ENCODE data around the gene PARVA. TPM values are rescaled to one million over a fixed set of nuclear protein-coding genes. Genes with fewer than 3 reads are reported as not detected.

PARVA gene
- total RNA-seq, 1 experiment from 2014 or later, result 10.4 TPM

GRCh38 chr11:12531681-12532080, 154.3 kb downstream of the PARVA start (continued):
- TF ChIP-seq RORB (CRISPR knock-in tag; IDR thresholded peaks at IDR 0.05) (no peak), PRDM15 (CRISPR knock-in tag; IDR thresholded peaks at IDR 0.05) (no peak), NR3C1 (CRISPR knock-in tag; conservative IDR thresholded peaks at IDR 0.05; ENCODE audit: low read depth) (no peak), IRF1 (CRISPR knock-in tag; IDR thresholded peaks at IDR 0.05) (no peak), NFATC4 (CRISPR knock-in tag; IDR thresholded peaks at IDR 0.05) (no peak), ETV6 (CRISPR knock-in tag; IDR thresholded peaks at IDR 0.05) (no peak), ARID4B (CRISPR knock-in tag; IDR thresholded peaks at IDR 0.05; ENCODE audit: borderline replicate concordance) (no peak), ATF1 (CRISPR knock-in tag; IDR thresholded peaks at IDR 0.05) (no peak)

GRCh38 chr11:12532580-12532979, 155.2 kb downstream of the PARVA start:
- TF ChIP-seq ZNF425 (CRISPR knock-in tag; conservative IDR thresholded peaks at IDR 0.05) (no peak), PREB (CRISPR knock-in tag; IDR thresholded peaks at IDR 0.05; ENCODE audit: borderline replicate concordance) (no peak), SP1 (CRISPR knock-in tag; conservative IDR thresholded peaks at IDR 0.05) (no peak)
- POLR2A ChIA-PET, result no interaction called here
- CTCF ChIA-PET, result no interaction called here

GRCh38 chr11:12534549-12534948, 157.2 kb downstream of the PARVA start:
- CTCF ChIA-PET, result interaction anchor here (1.9 kb wide), 1 partner anchor 379 kb away, joined by 4 read pairs; no protein-coding TSS in a partner anchor
- Mint-ChIP-seq H3K36me3 (no peaks in the 10 kb centered on the region), H3K4me1 (no peaks in the 10 kb centered on the region), H3K9me3 (peaks cover 5% of the 10 kb centered on the region; the same call in 1 of the 2 replicates), H3K4me3 (no peak overlapping the region), H3K27me3 (ENCODE audit: low read depth) (no peaks in the 10 kb centered on the region; the same call in 1 of the 2 replicates), H3K27ac (no peak overlapping the region)
- POLR2A ChIA-PET, result no interaction called here
- no peak for ATAC-seq
- DNase-seq (ENCODE audit: low spot score), result no peak
- TF ChIP-seq FOXP4 (CRISPR knock-in tag; IDR thresholded peaks at IDR 0.05), result no peak
- TF ChIP-seq RORB (CRISPR knock-in tag; IDR thresholded peaks at IDR 0.05), result no peak
- no peak for TF ChIP-seq ZNF425 (CRISPR knock-in tag; conservative IDR thresholded peaks at IDR 0.05)
- TF ChIP-seq TP53 (CRISPR knock-in tag; IDR thresholded peaks at IDR 0.05), result no peak
- no peak for TF ChIP-seq HMGXB4 (CRISPR knock-in tag; IDR thresholded peaks at IDR 0.05)

More at GRCh38 chr11:12532580-12532979, 155.2 kb downstream of the PARVA start:
- no peaks in the 10 kb centered on the region; the same call in 1 of the 2 replicates for H3K27me3 Mint-ChIP-seq (ENCODE audit: low read depth)
- no peak for DNase-seq (ENCODE audit: low spot score)
- no peaks in the 10 kb centered on the region for H3K4me1 Mint-ChIP-seq
- no peak overlapping the region for H3K27ac Mint-ChIP-seq
- no peak overlapping the region for H3K4me3 Mint-ChIP-seq
- peaks cover 5% of the 10 kb centered on the region; the same call in 1 of the 2 replicates for H3K9me3 Mint-ChIP-seq
- no peaks in the 10 kb centered on the region for H3K36me3 Mint-ChIP-seq
- ATAC-seq, result no peak

Data from WTC11 (cell line).